K562 (cell line): ENCODE measurements around the gene ADCY5.

Experiments used
- ETV6 ChIP-seq, 3 experiments: fragments of 150-350 bp in 1 of 3; sonication (generic) in 1 of 3; formaldehyde crosslinking in 1 of 3; IDR thresholded peaks; 2 replicates each; pipeline versions ENCODE4 v1.6.1 to v1.8.0; 2014 to 2022; ENCODE audit warnings: borderline replicate concordance in 2 of 3, low read depth in 2 of 3, antibody characterized with exemption in 1 of 3, low read length in 1 of 3, mild to moderate bottlenecking in 1 of 3, missing genetic modification reagents in 1 of 3
- KLF16 ChIP-seq: IDR thresholded peaks from 2 replicates; pipeline ENCODE4 v1.6.1; 2016; ENCODE audit warnings: antibody characterized with exemption
- MAFF ChIP-seq: IDR thresholded peaks from 2 replicates; pipeline ENCODE4 v1.6.1; 2012; ENCODE audit warnings: low read length, improper control_type of control experiment
- MNT ChIP-seq, 2 experiments: fragments of 450-650 bp; conservative IDR thresholded peaks; 2 replicates each; pipeline ENCODE4 v1.6.1; 2017; ENCODE audit warnings: mild to moderate bottlenecking in 2 of 2, moderate library complexity in 2 of 2
- POLR2A ChIP-seq: fragments of 450-650 bp; conservative IDR thresholded peaks from 2 replicates; pipeline ENCODE4 v1.6.1; 2016
- RAD21 ChIP-seq, 2 experiments: fragments of 250-450 bp in 1 of 2; fragments of 450-650 bp in 1 of 2; sonication (Bioruptor Pico) in 1 of 2; formaldehyde crosslinking in 1 of 2; IDR thresholded peaks in 1 of 2; conservative IDR thresholded peaks in 1 of 2; 2 replicates each; pipeline versions ENCODE4 v1.4.0 to v1.8.0; 2020 to 2022; ENCODE audit warnings: mild to moderate bottlenecking in 2 of 2, moderate library complexity in 1 of 2
- ZNF311 ChIP-seq: fragments of 250-450 bp; sonication (Bioruptor Pico); IDR thresholded peaks from 2 replicates; pipeline ENCODE4 v1.4.0; 2020; ENCODE audit warnings: mild to moderate bottlenecking, moderate library complexity
- ZNF785 ChIP-seq: fragments of 250-450 bp; sonication (Bioruptor Pico); IDR thresholded peaks from 2 replicates; pipeline ENCODE4 v1.4.0; 2020; ENCODE audit warnings: mild to moderate bottlenecking
- TF ChIP-seq, protein P1 (sequence below), 3 experiments: IDR thresholded peaks in 2 of 3; conservative IDR thresholded peaks in 1 of 3; 2 replicates each; pipeline ENCODE4 v1.5.1; 2011 to 2012; ENCODE audit warnings: low read length in 3 of 3, mild to moderate bottlenecking in 3 of 3, control low read depth in 2 of 3, improper control_type of control experiment in 1 of 3, inconsistent platforms in 1 of 3, low read depth in 1 of 3, mixed read lengths in 1 of 3, moderate library complexity in 1 of 3; ENCODE audit not compliant: insufficient read depth in 2 of 3
- TF ChIP-seq, protein P2 (sequence below): sonication (generic); formaldehyde crosslinking; IDR thresholded peaks from 2 replicates; pipeline ENCODE4 v1.8.0; 2022; ENCODE audit warnings: mild to moderate bottlenecking, missing genetic modification reagents, borderline replicate concordance

- TF ChIP-seq, protein P1, sequence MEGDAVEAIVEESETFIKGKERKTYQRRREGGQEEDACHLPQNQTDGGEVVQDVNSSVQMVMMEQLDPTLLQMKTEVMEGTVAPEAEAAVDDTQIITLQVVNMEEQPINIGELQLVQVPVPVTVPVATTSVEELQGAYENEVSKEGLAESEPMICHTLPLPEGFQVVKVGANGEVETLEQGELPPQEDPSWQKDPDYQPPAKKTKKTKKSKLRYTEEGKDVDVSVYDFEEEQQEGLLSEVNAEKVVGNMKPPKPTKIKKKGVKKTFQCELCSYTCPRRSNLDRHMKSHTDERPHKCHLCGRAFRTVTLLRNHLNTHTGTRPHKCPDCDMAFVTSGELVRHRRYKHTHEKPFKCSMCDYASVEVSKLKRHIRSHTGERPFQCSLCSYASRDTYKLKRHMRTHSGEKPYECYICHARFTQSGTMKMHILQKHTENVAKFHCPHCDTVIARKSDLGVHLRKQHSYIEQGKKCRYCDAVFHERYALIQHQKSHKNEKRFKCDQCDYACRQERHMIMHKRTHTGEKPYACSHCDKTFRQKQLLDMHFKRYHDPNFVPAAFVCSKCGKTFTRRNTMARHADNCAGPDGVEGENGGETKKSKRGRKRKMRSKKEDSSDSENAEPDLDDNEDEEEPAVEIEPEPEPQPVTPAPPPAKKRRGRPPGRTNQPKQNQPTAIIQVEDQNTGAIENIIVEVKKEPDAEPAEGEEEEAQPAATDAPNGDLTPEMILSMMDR (IDR thresholded peaks at IDR 0.05 in 2 of 3, conservative IDR thresholded peaks at IDR 0.05 in 1 of 3; ENCODE audit: insufficient read depth in 2 of 3, low read depth in 1 of 3, low read length in 3 of 3) = no peak
- TF ChIP-seq MNT (conservative IDR thresholded peaks at IDR 0.05) = no peak
- TF ChIP-seq ZNF785 (CRISPR knock-in tag) = no peak
- no peak for TF ChIP-seq RAD21 (CRISPR knock-in tag; conservative IDR thresholded peaks at IDR 0.05 in 1 of 2, IDR thresholded peaks at IDR 0.05 in 1 of 2)
- no peak for TF ChIP-seq KLF16
- no peak for TF ChIP-seq MAFF
- TF ChIP-seq ZNF311 (CRISPR knock-in tag) = no peak
- TF ChIP-seq, protein P2, sequence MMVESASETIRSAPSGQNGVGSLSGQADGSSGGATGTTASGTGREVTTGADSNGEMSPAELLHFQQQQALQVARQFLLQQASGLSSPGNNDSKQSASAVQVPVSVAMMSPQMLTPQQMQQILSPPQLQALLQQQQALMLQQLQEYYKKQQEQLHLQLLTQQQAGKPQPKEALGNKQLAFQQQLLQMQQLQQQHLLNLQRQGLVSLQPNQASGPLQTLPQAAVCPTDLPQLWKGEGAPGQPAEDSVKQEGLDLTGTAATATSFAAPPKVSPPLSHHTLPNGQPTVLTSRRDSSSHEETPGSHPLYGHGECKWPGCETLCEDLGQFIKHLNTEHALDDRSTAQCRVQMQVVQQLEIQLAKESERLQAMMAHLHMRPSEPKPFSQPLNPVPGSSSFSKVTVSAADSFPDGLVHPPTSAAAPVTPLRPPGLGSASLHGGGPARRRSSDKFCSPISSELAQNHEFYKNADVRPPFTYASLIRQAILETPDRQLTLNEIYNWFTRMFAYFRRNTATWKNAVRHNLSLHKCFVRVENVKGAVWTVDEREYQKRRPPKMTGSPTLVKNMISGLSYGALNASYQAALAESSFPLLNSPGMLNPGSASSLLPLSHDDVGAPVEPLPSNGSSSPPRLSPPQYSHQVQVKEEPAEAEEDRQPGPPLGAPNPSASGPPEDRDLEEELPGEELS (CRISPR knock-in tag) = no peak
- TF ChIP-seq ETV6 (IDR thresholded peaks at IDR 0.05; ENCODE audit: borderline replicate concordance in 1 of 2, low read depth in 2 of 2, low read length in 1 of 2) = no peak
- TF ChIP-seq ETV6 (CRISPR knock-in tag; IDR thresholded peaks at IDR 0.05; ENCODE audit: borderline replicate concordance) = no peak
- no peak for TF ChIP-seq POLR2A
Measured at GRCh38 chr3:123236902-123237301, 212.0 kb downstream of the ADCY5 start.
